ENCODE results near the gene GALNT14.

GALNT14 gene

DNA sequence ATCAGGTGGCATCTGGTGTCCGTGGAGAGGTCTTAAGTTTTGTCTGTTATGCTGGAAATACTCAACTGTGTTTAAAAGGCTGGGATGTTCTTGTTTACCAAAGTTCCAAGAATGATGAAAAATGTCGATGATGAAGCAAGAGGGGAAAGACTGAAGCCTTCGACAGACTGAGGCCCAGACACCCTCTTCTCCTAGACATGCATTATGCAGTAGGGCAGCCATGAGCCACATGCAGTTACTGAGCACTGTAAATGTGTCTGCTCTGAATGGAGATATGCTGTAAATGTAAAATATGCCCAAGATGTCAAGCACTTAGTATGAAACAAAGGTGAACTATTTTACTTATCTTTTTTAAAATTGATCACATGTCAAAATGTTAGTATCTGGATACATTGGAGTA, 163.1 kb downstream of the GALNT14 start:
- H3K4me1 ChIP-seq = peaks cover 20% of the 10 kb centered on the region
- H3K4me3 ChIP-seq = no peak overlapping the region
- H3K9me3 ChIP-seq = no peaks in the 10 kb centered on the region
- H3K27me3 ChIP-seq = no peaks in the 10 kb centered on the region
- H3K36me3 ChIP-seq = peaks cover 82% of the 10 kb centered on the region
- H3K4me2 ChIP-seq = no peak overlapping the region
- TF ChIP-seq Cebpa-rat (IDR thresholded peaks at IDR 0.05) = no peak
- no peak overlapping the region for H3K27ac ChIP-seq
- H3K9ac ChIP-seq = no peak overlapping the region
- peaks cover 77% of the 10 kb centered on the region for H4K20me1 ChIP-seq

DNA sequence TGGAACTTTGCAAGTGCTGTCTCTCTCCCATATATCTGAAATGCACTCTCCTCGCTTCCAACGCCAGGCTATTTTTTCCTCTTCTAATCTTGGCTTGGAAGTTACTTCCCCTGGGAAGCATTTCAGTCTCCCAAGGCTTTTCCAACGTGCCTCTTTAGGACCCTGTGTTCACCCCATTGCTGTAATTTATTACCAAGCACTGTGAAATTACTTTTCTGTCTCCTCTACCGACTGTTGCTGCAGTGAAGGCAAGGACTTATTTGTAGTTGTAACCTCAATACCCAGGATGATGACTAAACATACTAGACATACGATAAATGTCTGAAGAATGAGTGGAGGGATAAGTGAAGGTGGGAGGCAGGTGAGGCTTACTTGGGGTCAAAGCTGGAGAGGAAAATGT, 163.7 kb downstream of the GALNT14 start:
- Histone ChIP-seq H3K9ac (no peak overlapping the region), H3K36me3 (peaks cover 83% of the 10 kb centered on the region), H3K4me2 (no peak overlapping the region), H3K27ac (no peak overlapping the region), H3K27me3 (no peaks in the 10 kb centered on the region), H3K4me3 (no peak overlapping the region), H4K20me1 (peaks cover 73% of the 10 kb centered on the region; the same call in 1 of the 2 replicates), H3K4me1 (peaks cover 20% of the 10 kb centered on the region), H3K9me3 (no peaks in the 10 kb centered on the region)
- no peak for TF ChIP-seq Cebpa-rat (IDR thresholded peaks at IDR 0.05)

DNA sequence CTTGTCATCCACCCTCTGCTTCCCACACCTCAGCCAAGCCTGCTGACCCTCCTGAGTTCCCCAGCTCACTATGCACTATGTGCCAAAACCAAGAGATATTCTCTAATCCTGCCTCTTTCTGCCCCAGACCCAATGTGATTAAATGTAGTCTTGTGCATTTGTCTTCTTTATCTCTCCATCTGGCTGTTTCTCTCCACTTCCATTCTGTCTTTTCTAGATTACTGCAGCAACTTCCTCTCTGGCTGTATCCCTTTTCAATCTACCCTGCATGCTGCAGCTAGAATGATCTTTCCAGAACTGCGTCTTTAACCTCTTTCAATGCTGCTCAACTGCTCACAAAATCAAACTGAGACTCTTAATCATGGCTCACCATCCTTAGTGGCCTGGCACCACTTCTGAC, 164.1 kb downstream of the GALNT14 start:
- H3K4me2 ChIP-seq = no peak overlapping the region
- no peaks in the 10 kb centered on the region for H3K27me3 ChIP-seq
- H3K4me1 ChIP-seq = peaks cover 20% of the 10 kb centered on the region
- H3K9me3 ChIP-seq = no peaks in the 10 kb centered on the region
- H3K27ac ChIP-seq = no peak overlapping the region
- H3K4me3 ChIP-seq = no peak overlapping the region
- peaks cover 69% of the 10 kb centered on the region; the same call in 1 of the 2 replicates for H4K20me1 ChIP-seq
- H3K36me3 ChIP-seq = peaks cover 83% of the 10 kb centered on the region
- no peak for TF ChIP-seq Cebpa-rat (IDR thresholded peaks at IDR 0.05)
- H3K9ac ChIP-seq = no peak overlapping the region

DNA sequence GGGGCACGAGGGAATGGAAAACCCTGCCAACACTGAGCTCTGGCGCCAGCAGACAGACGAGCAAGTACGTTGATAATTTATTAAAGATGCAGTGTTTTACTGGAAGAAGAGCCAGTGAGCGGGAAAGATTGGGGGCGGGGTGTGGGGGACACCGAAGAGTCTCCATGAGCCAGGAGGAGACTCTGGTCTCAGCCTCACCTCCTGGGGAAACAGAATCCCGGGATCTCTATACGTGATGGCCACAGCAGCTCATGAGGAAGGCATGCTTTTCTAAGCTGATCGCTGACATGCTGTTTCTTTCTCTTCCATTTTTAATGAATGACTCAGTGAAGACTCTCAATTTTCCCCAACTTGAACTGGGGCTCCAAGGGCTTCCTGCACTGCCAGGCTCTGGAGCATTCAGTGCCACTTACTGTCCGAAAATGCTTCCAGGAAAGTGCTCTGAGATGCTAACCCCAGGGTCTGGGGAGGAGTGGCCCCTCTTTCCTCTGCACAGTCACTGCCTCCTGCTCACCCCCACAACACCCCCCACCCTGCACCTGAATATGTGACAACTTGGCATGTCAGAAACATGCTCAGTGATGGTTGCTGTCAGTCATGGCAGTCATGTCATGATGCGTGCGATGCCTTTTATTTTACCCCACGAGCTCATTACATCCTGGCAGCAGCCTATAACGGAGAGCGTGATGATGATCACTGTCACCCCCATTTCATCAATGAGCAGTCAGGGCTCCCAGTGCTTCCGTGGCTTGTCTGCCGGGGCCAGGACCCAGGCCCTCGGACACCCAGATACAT, 166.8 kb downstream of the GALNT14 start:
- no peak overlapping the region for H3K4me3 ChIP-seq
- no peaks in the 10 kb centered on the region for H3K9me3 ChIP-seq
- no peak for TF ChIP-seq Cebpa-rat (IDR thresholded peaks at IDR 0.05)
- peaks cover 72% of the 10 kb centered on the region for H4K20me1 ChIP-seq
- no peaks in the 10 kb centered on the region for H3K27me3 ChIP-seq
- no peak overlapping the region for H3K4me2 ChIP-seq
- no peak overlapping the region for H3K27ac ChIP-seq
- peaks cover 81% of the 10 kb centered on the region for H3K36me3 ChIP-seq
- no peak overlapping the region for H3K9ac ChIP-seq
- H3K4me1 ChIP-seq = peaks cover 10% of the 10 kb centered on the region

DNA sequence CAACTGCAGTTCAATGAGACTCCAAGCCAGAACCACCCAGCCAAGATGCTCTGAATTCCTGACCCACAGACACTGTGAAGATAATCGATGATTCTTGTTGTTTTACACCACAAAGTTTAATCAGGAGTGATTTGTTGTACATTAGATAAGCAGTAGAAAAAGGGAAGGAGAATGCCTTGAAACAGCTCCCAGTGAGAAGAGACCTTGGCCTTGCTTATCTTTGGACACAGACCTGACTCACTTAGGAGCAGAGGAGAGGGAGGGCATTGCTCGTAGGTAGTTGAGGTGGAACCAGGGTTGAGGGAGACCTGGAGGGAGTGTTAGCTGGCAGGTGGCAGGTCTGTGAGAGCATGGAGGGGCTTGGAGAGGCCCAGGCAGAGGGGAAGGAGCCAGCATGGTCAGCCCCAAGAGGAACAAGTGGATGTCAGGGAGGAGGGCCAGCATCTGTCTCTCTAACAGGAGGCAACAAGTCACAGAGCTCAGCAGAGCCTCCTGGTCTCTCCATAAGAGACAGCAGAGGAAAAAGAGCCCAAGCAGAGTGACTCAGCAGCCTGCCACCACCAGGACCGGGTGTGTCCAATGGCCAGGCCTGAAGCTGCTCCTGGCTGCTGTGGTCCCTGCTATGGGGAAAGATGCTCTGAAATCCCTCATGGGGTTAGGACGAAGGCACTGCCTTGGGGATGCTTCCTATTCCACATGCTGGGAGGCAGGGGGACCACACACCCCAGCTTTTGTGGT, 169.4 kb downstream of the GALNT14 start:
- Histone ChIP-seq H3K9me3 (no peaks in the 10 kb centered on the region), H3K4me2 (no peak overlapping the region), H3K27me3 (no peaks in the 10 kb centered on the region), H3K4me3 (no peak overlapping the region), H4K20me1 (peaks cover 78% of the 10 kb centered on the region), H3K9ac (no peak overlapping the region), H3K36me3 (peaks cover 86% of the 10 kb centered on the region), H3K27ac (0 out of 2 replicates have a peak overlapping the region, but pooled peaks have one; percentile 37), H3K4me1 (peaks cover 20% of the 10 kb centered on the region)
- TF ChIP-seq Cebpa-rat (IDR thresholded peaks at IDR 0.05) = no peak

DNA sequence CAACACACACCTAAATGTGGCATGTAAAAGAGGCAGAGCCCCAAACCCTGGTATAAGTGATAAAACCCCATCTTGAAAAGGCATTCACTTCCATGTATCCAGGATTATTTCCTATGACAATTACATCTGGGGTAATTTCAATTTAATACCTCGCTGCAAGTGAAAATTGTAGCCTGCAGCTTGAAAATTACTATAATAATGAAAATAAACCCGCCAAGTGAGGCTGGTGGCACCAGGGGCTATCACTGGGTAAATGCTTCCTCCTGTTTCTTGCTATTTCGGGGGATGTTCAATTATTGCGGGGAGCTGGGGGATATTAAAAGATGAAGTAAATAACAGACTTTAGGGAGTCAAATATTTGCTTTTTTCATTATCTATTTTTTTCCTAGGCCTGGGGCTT, 171.5 kb downstream of the GALNT14 start:
- Histone ChIP-seq H3K9ac (no peak overlapping the region), H3K4me2 (no peak overlapping the region), H4K20me1 (peaks cover 57% of the 10 kb centered on the region), H3K36me3 (peaks cover 86% of the 10 kb centered on the region), H3K27me3 (no peaks in the 10 kb centered on the region), H3K4me1 (peaks cover 41% of the 10 kb centered on the region), H3K9me3 (no peaks in the 10 kb centered on the region), H3K4me3 (no peak overlapping the region), H3K27ac (no peak overlapping the region)
- TF ChIP-seq Cebpa-rat (IDR thresholded peaks at IDR 0.05) = no peak

DNA sequence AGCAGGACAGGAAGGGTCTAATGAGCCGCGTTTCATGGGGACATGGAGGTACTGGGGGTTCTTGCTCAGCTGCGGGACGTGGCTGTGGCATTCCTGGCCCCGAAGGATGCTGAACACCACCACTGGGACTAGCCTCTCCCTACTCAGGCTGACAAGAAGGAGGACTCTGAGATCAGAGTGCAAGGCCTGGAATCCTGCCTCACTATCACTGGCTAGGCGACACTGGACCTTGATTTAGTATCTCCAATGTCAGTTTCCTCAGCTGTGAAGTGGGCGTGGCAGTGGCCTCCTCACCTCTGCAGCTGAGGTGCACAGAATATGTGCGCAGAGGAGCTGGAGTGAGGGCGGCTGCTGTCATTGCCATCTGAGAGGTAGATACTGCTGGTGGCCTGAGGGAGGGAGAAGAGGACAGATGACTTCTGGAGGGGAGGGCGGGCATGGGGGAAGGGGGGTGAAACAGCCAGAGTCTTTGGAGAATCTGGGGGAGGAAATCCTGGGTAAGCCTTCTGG, 173.2 kb downstream of the GALNT14 start:
- H3K27me3 ChIP-seq = no peaks in the 10 kb centered on the region
- H3K36me3 ChIP-seq = peaks cover 85% of the 10 kb centered on the region
- no peaks in the 10 kb centered on the region for H3K9me3 ChIP-seq
- no peak for TF ChIP-seq Cebpa-rat (IDR thresholded peaks at IDR 0.05)
- peaks cover 58% of the 10 kb centered on the region for H3K4me1 ChIP-seq
- peak overlapping the region; percentile 75 for H3K4me2 ChIP-seq
- peaks cover 43% of the 10 kb centered on the region for H4K20me1 ChIP-seq
- no peak overlapping the region for H3K9ac ChIP-seq
- peak overlapping the region; percentile 45; the same call in 1 of the 2 replicates for H3K27ac ChIP-seq
- no peak overlapping the region for H3K4me3 ChIP-seq

DNA sequence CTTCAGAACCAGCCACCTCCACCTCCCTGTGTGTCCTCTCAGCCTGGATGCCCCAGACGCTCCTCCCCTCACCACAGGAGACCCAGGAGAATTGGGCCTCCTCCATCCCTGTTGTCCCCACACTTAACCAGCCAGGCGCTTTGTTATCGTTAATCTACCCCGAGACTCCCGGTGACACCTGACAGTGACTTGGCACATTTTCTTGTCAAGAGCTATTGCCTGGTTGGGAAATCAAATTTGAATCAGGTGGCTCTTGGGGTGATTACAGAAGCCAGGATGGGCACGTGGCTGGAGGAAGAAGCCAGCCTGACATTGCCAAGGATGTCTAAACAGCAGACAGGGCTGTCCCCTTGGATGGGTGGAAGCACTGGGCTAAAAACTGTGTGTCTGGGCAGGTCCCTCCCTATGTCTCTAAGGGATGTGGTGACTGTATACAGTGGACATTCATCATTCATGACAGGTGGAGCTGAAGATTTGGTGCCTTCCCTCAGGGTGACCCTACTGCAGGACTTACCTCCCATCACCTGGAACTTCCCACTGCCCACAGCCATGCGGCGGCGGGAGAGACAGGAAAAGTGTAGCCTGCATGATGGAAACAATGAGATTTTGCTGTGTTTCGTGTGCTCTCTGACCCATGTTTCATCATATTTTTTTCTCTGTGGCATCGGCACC, 173.8 kb downstream of the GALNT14 start:
- Histone ChIP-seq H3K4me2 (peak overlapping the region; percentile 75), H3K4me1 (peaks cover 64% of the 10 kb centered on the region), H3K4me3 (no peak overlapping the region; the same call in 1 of the 2 replicates), H3K27me3 (no peaks in the 10 kb centered on the region), H3K9ac (no peak overlapping the region), H3K9me3 (no peaks in the 10 kb centered on the region), H4K20me1 (peaks cover 42% of the 10 kb centered on the region), H3K27ac (peak overlapping the region; percentile 45), H3K36me3 (peaks cover 85% of the 10 kb centered on the region)
- no peak for TF ChIP-seq Cebpa-rat (IDR thresholded peaks at IDR 0.05)

DNA sequence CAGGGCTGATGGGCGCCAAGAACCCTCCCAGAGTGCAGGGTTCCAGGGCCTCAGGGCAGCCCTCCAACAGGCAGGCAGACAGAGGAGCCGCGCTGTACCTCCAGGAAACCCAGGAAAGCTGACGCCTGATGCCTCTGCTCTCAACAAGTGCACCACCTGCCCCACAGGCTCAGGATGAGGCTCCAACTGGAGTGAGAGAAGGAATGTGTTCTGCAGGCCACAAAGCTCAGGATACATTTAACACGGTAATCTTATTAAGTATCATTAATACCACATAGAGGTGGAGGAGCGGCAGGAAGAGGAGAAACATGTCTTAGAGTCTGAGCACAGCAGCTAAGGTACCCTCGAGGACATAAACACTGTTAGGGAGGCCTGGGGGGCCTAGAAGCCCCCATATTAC, 175.1 kb downstream of the GALNT14 start:
- H3K9me3 ChIP-seq = no peaks in the 10 kb centered on the region
- no peaks in the 10 kb centered on the region for H3K27me3 ChIP-seq
- H3K27ac ChIP-seq = peak overlapping the region; percentile 45; the same call in 1 of the 2 replicates
- H3K9ac ChIP-seq = no peak overlapping the region; the same call in 1 of the 2 replicates
- peaks cover 75% of the 10 kb centered on the region for H3K4me1 ChIP-seq
- peaks cover 32% of the 10 kb centered on the region for H4K20me1 ChIP-seq
- H3K4me2 ChIP-seq = peak overlapping the region; percentile 75
- H3K4me3 ChIP-seq = no peak overlapping the region
- TF ChIP-seq Cebpa-rat (IDR thresholded peaks at IDR 0.05) = no peak
- peaks cover 84% of the 10 kb centered on the region for H3K36me3 ChIP-seq

Measured in BLaER1 (cell line).